Stimulated activated CD4-positive, alpha-beta T cell treated with anti-CD3 and anti-CD28 coated beads, Interleukin-4, amount 100 ng/mL, for 4 hours (primary cell): Measurements from ENCODE around the gene MFN2.

Source experiments
- DNase-seq, 2 experiments: peaks; one replicate each; pipeline ENCODE4 v3.0.0-alpha.2; 2020

MFN2 gene

GRCh38 chr1:12052997-12053686 lies 72.9 kb downstream of the MFN2 start:
- no peak for DNase-seq

- no peak for DNase-seq
These were observed 73.7 kb downstream of the MFN2 start for GRCh38 chr1:12053752-12054548.

GRCh38 chr1:12055259-12055658 lies 75.0 kb downstream of the MFN2 start:
- no peak for DNase-seq

GRCh38 chr1:12056331-12056841 lies 76.1 kb downstream of the MFN2 start:
- DNase-seq = no peak

- DNase-seq = no peak
These were observed 77.1 kb downstream of the MFN2 start for GRCh38 chr1:12057382-12057781.

GRCh38 chr1:12057940-12058687 lies 77.9 kb downstream of the MFN2 start:
- no peak for DNase-seq

GRCh38 chr1:12059226-12059625 lies 79.0 kb downstream of the MFN2 start:
- no peak for DNase-seq

GRCh38 chr1:12059722-12060464 lies 79.6 kb downstream of the MFN2 start:
- DNase-seq = no peak

- DNase-seq = no peak
These were observed 80.3 kb downstream of the MFN2 start for GRCh38 chr1:12060500-12060899.
